DLD1 (cell line): Measurements from ENCODE around the gene SCN1B.
"Not testable (repeated sequence)": the region's sequence is repeated elsewhere in the genome, so short reads cannot be mapped to it uniquely, and the experiment has no call there.

ENCODE experiments used
- in situ Hi-C: cut with HindIII; loops from 2 replicates; pipeline ENCODE4 v1.10.0; 2017; ENCODE audit warnings: low sequenced_read_pairs

The SCN1B gene

DNA sequence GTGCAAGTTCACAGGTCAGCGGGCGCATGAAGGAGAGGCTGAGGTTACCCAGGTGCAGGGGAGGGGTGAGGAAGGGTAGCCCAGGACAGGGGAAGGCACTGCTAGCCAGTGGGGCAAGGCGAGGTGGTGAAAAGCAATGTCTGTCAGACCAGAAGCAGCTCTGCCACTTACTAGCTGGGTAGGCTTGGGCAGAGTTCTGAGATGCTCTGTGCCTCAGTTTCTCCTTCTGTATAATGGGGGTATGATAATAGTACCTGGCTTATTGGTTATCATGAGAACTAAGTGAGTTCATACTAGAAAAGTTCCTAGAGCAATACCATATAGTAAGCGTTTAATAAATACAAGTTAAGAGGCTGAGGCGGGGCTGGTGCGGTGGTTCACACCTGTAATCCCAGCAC is 14.3 kb upstream of the SCN1B start:
- in situ Hi-C loops = no loop called here

DNA sequence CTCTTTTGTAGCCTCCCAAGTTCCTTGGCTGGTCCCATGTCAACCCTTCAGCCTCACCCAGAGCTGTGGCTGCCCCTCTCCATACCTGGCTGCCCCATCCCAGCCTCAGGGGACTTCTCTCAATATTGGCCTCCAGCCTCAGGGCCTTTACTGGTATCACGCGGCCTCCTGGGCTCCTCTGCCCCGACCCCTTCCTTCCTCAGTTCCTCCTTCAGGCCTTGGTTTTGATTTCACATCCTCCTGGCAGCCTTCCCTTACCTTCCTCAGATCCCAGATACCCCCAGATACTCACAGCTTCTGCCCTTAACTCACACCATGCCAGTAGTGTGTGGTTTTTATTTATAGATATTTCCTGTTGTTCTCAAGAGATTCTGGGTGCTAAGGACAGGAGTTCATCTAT is 12.8 kb upstream of the SCN1B start:
- in situ Hi-C loops = no loop called here

DNA sequence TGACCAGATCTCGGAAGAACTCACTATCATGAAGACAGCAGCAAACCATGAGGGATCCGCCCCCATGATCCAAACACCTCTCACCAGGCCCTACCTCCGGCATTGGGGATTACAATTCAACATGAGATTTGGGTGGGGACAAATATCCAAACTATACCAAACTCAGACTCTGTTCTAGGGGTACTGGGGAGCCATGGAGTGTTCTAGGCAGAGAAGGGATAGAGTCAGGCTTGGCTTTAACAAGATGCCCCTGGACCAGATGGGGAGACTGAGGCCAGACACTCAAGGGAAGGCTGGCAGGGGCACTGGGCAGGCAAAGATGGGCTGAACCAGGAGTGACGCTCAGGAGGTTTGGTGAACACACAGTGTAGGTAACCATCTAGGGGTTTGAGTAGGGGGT is 11.9 kb upstream of the SCN1B start:
- in situ Hi-C loops = no loop called here

DNA sequence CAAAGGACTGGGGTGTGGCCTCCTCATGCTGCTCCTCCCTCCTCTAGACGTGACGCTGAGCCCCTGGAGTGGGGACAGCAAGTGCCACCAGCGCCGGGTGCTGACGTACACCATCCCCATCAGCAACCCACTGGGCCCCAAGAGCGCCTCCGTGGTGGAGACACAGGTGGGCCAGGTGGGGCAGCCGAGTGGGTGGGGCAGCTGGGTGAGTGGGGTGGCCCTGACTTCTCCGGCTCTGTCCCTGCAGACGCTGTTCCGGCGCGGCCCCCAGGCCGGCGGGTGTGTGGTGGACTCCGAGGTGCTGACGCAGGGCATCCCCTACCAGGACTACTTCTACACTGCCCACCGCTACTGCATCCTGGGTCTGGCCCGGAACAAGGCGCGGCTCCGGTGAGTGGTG is 11.1 kb upstream of the SCN1B start:
- in situ Hi-C loops = no loop called here

GRCh38 chr19:35021016-35021415 is 9.3 kb upstream of the SCN1B start:
- in situ Hi-C loops = no loop called here

- in situ Hi-C loops = no loop called here
Measured at GRCh38 chr19:35021596-35021995, 8.7 kb upstream of the SCN1B start.

- in situ Hi-C loops = no loop called here
Measured at GRCh38 chr19:35022460-35022859, 7.8 kb upstream of the SCN1B start.

DNA sequence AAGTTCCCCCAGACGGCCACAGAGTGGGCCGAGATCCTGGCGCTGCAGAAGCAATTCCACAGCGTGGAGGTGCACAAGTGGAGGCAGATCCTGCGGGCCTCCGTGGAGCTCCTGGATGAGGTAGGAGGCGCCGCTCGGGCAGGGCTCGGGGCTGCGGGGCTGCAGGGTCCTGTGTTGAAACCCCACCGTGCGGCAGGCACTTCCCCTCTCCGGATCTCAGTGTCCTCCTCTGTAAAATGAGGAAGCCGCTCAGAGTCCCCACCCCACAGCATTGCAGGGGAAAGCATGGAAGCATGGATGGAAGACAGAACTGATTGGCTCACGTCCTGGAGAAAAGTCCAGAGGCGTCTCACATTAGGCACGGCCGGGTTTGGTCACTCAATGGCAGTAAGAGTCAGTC is 6.8 kb upstream of the SCN1B start:
- in situ Hi-C loops = no loop called here

GRCh38 chr19:35024095-35024494 is 6.2 kb upstream of the SCN1B start:
- in situ Hi-C loops = no loop called here

DNA sequence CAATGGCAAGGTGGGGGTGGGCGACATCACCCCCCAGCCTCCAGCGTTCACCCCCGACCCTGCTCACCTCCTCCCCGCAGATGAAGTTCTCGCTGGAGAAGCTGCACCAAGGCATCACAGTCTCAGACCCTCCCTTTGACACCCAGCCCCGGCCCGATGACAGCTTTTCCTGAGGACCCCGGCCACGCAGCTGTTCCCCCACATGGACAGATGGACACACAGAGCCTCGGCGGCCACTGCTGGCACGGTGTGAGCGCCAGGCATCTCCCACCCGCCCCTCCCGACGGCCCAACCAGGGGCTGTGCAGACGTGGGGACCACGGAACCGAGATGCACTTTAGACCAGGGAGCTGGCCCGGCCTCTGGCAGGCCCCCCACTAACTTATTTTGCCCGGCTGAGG is 4.3 kb upstream of the SCN1B start:
- in situ Hi-C loops = no loop called here

GRCh38 chr19:35026418-35026817 is 3.9 kb upstream of the SCN1B start:
- in situ Hi-C loops = no loop called here

DNA sequence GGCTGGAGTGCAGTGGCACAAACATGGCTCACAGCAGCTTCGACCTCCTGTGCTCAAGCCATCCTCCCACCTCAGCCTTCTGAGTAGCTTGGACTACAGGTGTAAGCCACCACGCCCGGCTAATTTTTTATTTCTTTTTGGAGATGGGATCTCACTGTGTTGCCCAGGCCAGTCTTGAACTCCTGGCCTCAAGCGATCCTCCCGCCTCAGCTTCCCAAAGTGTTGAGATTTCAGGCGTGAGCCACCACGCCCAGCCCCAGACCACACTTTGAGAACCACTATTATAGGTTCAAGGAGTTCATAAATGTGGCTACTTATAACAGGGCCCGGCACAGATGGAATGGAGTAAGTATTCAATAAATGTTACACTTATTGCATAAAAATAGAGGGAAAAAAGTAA is 3.3 kb upstream of the SCN1B start:
- in situ Hi-C loops = no loop called here

- in situ Hi-C loops = no loop called here
Measured at GRCh38 chr19:35027851-35028599, 2.2 kb upstream of the SCN1B start.

DNA sequence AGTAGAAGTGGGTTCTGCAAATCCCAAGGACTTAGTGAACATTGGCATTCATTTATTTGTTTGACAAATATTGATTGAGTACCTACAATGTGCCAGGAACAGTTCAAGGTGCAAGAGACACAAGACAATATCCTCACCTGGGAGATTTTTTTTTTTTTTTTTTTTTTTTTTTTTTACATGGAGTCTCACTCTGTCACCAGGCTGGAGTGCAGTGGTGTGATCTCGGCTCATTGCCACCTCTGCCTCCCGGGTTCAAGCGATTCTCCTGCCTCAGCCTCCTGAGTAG is 1.7 kb upstream of the SCN1B start:
- in situ Hi-C loops = not testable (repeated sequence)

DNA sequence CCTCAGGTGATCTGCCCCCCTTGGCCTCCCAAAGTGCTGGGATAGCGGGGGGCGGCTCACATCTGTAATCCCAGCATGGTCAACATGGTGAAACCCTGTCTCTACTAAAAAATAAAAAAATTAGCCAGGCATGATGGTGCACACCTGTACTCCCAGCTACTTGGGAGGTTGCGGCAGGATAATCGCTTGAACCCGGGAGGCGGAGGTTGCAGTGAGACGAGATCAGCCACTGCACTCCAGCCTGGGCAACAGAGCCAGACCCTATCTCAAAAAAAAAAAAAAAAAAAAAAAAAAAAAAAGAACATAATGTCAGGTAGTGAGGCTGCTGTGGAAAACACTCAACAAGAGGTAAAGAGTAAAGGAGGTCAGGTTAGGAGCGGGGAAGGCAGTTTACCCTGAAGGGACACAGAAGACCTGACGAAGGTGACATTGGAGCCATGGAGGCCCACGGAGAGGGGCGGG is 964 bp upstream of the SCN1B start:
- in situ Hi-C loops = not testable (repeated sequence)

DNA sequence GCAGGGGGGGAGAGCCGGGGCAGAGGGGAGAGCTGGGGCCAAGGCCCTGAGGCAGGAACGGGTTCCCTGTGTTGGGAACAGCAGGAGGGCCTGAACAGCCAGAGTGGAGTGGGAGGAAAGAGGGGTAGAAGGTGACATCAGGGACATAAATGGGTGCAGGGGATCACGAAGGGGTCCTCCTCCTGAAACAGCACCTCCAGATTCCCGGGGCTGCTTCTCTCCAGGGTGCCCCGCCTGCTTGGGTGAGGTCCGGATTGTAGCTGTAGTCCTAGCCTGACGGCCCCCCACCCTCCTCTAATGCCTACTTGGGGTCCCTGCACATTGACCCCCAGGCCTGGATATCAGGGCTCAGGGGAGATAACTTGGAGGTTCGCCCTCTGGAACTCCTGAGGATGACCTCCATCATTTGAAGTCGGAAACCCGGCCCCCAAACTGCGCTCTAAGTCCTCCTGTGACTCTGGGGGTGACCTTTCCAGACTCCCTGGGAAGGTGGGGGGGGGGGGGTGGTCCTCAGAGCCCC is 473 bp upstream of the SCN1B start:
- in situ Hi-C loops = no loop called here

- in situ Hi-C loops = no loop called here
Measured at GRCh38 chr19:35031072-35031881, 1.0 kb downstream of the SCN1B start.

DNA sequence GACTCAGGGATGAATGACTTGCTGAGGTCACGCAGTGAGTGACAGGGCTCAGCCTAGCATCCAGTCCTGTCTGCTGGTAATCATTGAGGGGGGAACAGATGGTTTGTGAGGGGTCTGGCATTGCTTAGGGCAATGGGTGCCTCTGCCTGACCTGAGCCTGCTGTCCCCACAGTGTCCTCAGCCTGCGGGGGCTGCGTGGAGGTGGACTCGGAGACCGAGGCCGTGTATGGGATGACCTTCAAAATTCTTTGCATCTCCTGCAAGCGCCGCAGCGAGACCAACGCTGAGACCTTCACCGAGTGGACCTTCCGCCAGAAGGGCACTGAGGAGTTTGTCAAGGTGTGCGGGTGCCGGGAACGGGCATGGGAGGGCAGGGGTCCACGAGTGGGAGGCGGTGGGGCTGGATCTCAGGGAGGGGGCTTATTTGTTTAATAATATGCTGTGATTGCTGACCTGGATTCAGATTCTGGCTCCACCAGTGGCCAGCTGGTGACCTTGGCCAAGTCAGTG is 2.1 kb downstream of the SCN1B start:
- in situ Hi-C loops = no loop called here

DNA sequence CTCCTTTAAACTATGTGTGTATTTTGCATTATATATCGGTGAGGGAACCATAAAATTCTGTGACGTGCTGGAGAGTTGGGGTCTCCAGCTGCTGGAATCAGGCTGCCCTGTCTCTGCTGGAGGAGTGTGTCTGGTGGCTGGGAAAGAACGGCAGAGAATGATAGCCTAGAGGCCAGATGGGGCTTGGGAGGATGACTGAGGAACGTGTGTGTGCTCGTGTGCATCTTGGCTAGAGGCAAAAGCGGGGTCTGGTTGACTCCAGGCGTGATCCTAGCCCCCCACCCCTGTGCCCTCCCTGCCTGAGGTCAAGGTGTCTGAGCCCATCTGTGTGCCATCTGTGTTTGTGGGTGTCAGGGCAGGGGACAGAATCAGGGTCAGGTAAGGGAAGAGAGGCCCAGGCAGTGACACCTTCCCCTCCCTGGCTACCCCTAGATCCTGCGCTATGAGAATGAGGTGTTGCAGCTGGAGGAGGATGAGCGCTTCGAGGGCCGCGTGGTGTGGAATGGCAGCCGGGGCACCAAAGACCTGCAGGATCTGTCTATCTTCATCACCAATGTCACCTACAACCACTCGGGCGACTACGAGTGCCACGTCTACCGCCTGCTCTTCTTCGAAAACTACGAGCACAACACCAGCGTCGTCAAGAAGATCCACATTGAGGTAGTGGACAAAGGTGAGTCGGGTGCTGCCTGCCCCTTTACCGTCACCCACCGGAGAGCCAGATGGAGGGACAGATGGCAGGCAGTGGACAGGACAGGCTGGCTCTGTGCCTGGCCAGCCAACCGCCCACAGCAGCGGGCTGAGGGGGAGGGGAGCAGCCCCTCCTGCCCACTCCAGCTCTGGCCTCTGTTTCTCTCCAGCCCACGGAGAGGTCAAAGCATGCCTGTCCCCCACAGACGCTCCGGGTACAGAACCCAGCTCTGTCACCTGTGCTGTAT is 3.1 kb downstream of the SCN1B start:
- in situ Hi-C loops = no loop called here

DNA sequence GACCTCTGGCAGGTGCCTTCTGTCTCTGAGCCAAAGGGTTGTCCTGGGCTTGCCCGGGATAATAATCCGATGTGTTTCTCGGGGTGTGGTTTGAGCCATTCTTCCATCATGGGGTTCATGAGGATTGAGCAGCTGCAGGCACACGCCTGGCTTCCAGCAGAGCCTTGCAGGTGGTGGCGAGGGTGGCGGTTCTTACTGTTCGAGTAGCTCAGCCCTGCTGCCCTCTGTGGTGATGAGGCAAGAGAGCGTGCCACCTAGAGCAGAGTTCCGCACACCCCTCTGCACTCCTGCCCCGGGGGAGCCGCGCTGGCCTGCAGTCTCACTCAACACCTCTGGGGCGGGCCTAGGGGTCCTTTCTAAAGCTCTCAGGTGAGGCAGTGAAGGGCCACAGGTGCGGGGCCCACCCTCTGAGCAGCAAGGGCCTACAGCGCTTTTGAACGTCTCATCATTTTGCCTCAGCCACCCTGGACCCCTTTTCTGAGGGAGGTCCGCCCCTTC is 3.8 kb downstream of the SCN1B start:
- in situ Hi-C loops = no loop called here
